CD4-positive, alpha-beta T cell treated with Interleukin-17A for 4 hours (primary cell): ENCODE results near the gene DLG5.

ENCODE experiments used
- DNase-seq: peaks from one replicate; pipeline ENCODE4 v3.0.0-alpha.2; 2020; ENCODE audit warnings: mixed read lengths

The DLG5 gene

GRCh38 chr10:77742172-77742571 lies 184.4 kb downstream of the DLG5 start:
- DNase-seq: no peak

GRCh38 chr10:77741746-77742145 lies 184.8 kb downstream of the DLG5 start:
- DNase-seq: no peak
